Trophoblast cell (in vitro differentiated cells and primary cell): ENCODE results near the gene SOX9.

Source experiments
- DNase-seq, 2 donors: peaks; one replicate each; pipeline ENCODE4 v3.0.0-alpha.2; 2016
- H2AFZ ChIP-seq: 2 replicates; pipeline ENCODE4 v1.6.1; 2013; ENCODE audit warnings: low read length, moderate library complexity, mild to moderate bottlenecking; ENCODE audit not compliant: insufficient read depth, poor library complexity
- H2AK5ac ChIP-seq: 2 replicates; pipeline ENCODE4 v1.6.1; 2013; ENCODE audit warnings: mild to moderate bottlenecking, low read length
- H2BK120ac ChIP-seq: 2 replicates; pipeline ENCODE4 v1.6.1; 2013; ENCODE audit warnings: low read length, mild to moderate bottlenecking, moderate library complexity; ENCODE audit not compliant: insufficient read depth, poor library complexity
- H2BK12ac ChIP-seq: 2 replicates; pipeline ENCODE4 v1.6.1; 2013; ENCODE audit warnings: mild to moderate bottlenecking, low read length, moderate library complexity
- H2BK5ac ChIP-seq: 2 replicates; pipeline ENCODE4 v1.6.1; 2013; ENCODE audit warnings: low read length, low read depth, moderate library complexity, mild to moderate bottlenecking; ENCODE audit not compliant: poor library complexity
- H3K14ac ChIP-seq: 2 replicates; pipeline ENCODE4 v1.6.1; 2013; ENCODE audit warnings: mild to moderate bottlenecking, low read length
- H3K18ac ChIP-seq: 2 replicates; pipeline ENCODE4 v1.6.1; 2013; ENCODE audit warnings: mild to moderate bottlenecking, low read length
- H3K23ac ChIP-seq: 2 replicates; pipeline ENCODE4 v1.6.1; 2013; ENCODE audit warnings: low read length
- H3K27ac ChIP-seq: 2 replicates; pipeline ENCODE4 v1.5.1; 2013; ENCODE audit warnings: low read depth, mild to moderate bottlenecking, inconsistent platforms, low read length, moderate library complexity
- H3K27me3 ChIP-seq: 2 replicates; pipeline ENCODE4 v1.6.1; 2013; ENCODE audit warnings: inconsistent platforms, mild to moderate bottlenecking, low read length, moderate library complexity; ENCODE audit not compliant: insufficient read depth
- H3K36me3 ChIP-seq, 2 experiments: 1 replicate in 1 of 2; 2 replicates in 1 of 2; pipeline ENCODE4 v1.6.1; 2013; ENCODE audit warnings: low read length in 2 of 2, mild to moderate bottlenecking in 2 of 2, moderate library complexity in 1 of 2; ENCODE audit not compliant: insufficient read depth in 2 of 2, control insufficient read depth in 1 of 2
- H3K4ac ChIP-seq: 2 replicates; pipeline ENCODE4 v1.6.1; 2013; ENCODE audit warnings: low read depth, mild to moderate bottlenecking, low read length, moderate library complexity
- H3K4me1 ChIP-seq, 2 experiments: 1 replicate in 1 of 2; 2 replicates in 1 of 2; pipeline ENCODE4 v1.6.1; 2013; ENCODE audit warnings: low read length in 2 of 2, mild to moderate bottlenecking in 2 of 2, moderate library complexity in 1 of 2; ENCODE audit not compliant: insufficient read depth in 2 of 2, control insufficient read depth in 1 of 2
- H3K4me2 ChIP-seq: 2 replicates; pipeline ENCODE4 v1.6.1; 2013; ENCODE audit warnings: inconsistent platforms, mild to moderate bottlenecking, low read length, moderate library complexity
- H3K4me3 ChIP-seq: 2 replicates; pipeline ENCODE4 v1.5.1; 2013; ENCODE audit warnings: mild to moderate bottlenecking, low read depth, low read length, inconsistent platforms
- H3K79me1 ChIP-seq: one replicate; pipeline ENCODE4 v1.6.1; 2013; ENCODE audit warnings: low read length
- H3K79me2 ChIP-seq: 2 replicates; pipeline ENCODE4 v1.6.1; 2013; ENCODE audit warnings: low read length, mild to moderate bottlenecking; ENCODE audit not compliant: control insufficient read depth, insufficient read depth, poor library complexity
- H3K9ac ChIP-seq: 2 replicates; pipeline ENCODE4 v1.6.1; 2013; ENCODE audit warnings: mild to moderate bottlenecking, low read length
- H3K9me3 ChIP-seq: 2 replicates; pipeline ENCODE4 v1.6.1; 2013; ENCODE audit warnings: low read depth, mild to moderate bottlenecking, control low read depth, inconsistent platforms, low read length; ENCODE audit not compliant: insufficient read depth
- H4K12ac ChIP-seq: 2 replicates; pipeline ENCODE4 v1.6.1; 2013; ENCODE audit warnings: low read depth, mild to moderate bottlenecking, low read length, moderate library complexity
- H4K8ac ChIP-seq: 2 replicates; pipeline ENCODE4 v1.6.1; 2013; ENCODE audit warnings: low read depth, mild to moderate bottlenecking, low read length, moderate library complexity
- H4K91ac ChIP-seq: one replicate; pipeline ENCODE4 v1.6.1; 2013; ENCODE audit warnings: low read depth, mild to moderate bottlenecking, low read length, moderate library complexity
- whole genome bisulfite sequencing: extraction: QIAGEN DNeasy Blood & Tissue Kit; methylation state at CpG from one replicate; pipeline ENCODE4 v1.1.7; 2013; ENCODE audit warnings: missing lambda C conversion rate; ENCODE audit not compliant: insufficient read length, insufficient coverage; ENCODE audit errors: extremely low coverage; 5-methylcytosine and 5-hydroxymethylcytosine counted together

SOX9 gene

GRCh38 chr17:72136692-72137091 lies 15.9 kb downstream of the SOX9 start:
- Histone ChIP-seq H4K8ac (no peak overlapping the region), H3K4ac (no peak overlapping the region), H2AFZ (no peak overlapping the region), H3K18ac (no peak overlapping the region), H3K9me3 (no peaks in the 10 kb centered on the region), H3K27ac (no peak overlapping the region), H3K23ac (no peak overlapping the region), H3K4me2 (no peak overlapping the region), H3K4me1 (no peaks in the 10 kb centered on the region), H2BK120ac (no peak overlapping the region), H3K36me3 (no peaks in the 10 kb centered on the region), H3K79me1 (no peaks in the 10 kb centered on the region), H4K91ac (no peak overlapping the region), H2AK5ac (no peak overlapping the region), H3K27me3 (no peaks in the 10 kb centered on the region), H3K14ac (no peak overlapping the region), H2BK12ac (no peak overlapping the region), H3K9ac (no peak overlapping the region), H2BK5ac (no peak overlapping the region), H3K79me2 (no peaks in the 10 kb centered on the region), H3K4me3 (no peak overlapping the region), H4K12ac (no peak overlapping the region)
- WGBS, result no CpG with 5 or more reads among the region's 5 CpGs
- DNase-seq, result no peak

- Histone ChIP-seq H3K79me1 (no peaks in the 10 kb centered on the region), H4K91ac (no peak overlapping the region), H2BK12ac (no peak overlapping the region), H3K4me2 (no peak overlapping the region), H2BK120ac (no peak overlapping the region), H4K12ac (no peak overlapping the region), H3K79me2 (no peaks in the 10 kb centered on the region), H3K27me3 (no peaks in the 10 kb centered on the region), H2BK5ac (no peak overlapping the region), H3K27ac (no peak overlapping the region), H3K14ac (no peak overlapping the region), H3K4me3 (no peak overlapping the region), H3K4ac (no peak overlapping the region), H2AK5ac (no peak overlapping the region), H3K9ac (no peak overlapping the region), H3K4me1 (no peaks in the 10 kb centered on the region), H4K8ac (no peak overlapping the region), H3K18ac (no peak overlapping the region), H3K36me3 (no peaks in the 10 kb centered on the region), H3K23ac (no peak overlapping the region), H3K9me3 (no peaks in the 10 kb centered on the region), H2AFZ (no peak overlapping the region)
- WGBS, result no CpG with 5 or more reads among the region's 9 CpGs
- DNase-seq, result no peak
Measured at GRCh38 chr17:72137161-72137560, 16.3 kb downstream of the SOX9 start.

- WGBS, result no CpG with 5 or more reads among the region's 1 CpG
- H2AFZ ChIP-seq, result no peak overlapping the region
Measured at GRCh38 chr17:72139212-72139611, 18.4 kb downstream of the SOX9 start.

GRCh38 chr17:72141336-72141735 lies 20.5 kb downstream of the SOX9 start:
- Histone ChIP-seq H3K79me1 (no peaks in the 10 kb centered on the region), H3K9me3 (no peaks in the 10 kb centered on the region), H3K79me2 (no peaks in the 10 kb centered on the region), H3K23ac (no peak overlapping the region), H3K4me3 (no peak overlapping the region), H3K4me1 (no peaks in the 10 kb centered on the region), H4K8ac (no peak overlapping the region), H4K91ac (no peak overlapping the region), H2BK12ac (no peak overlapping the region), H2BK5ac (no peak overlapping the region), H2AFZ (no peak overlapping the region), H2BK120ac (no peak overlapping the region), H3K27me3 (no peaks in the 10 kb centered on the region), H3K4me2 (no peak overlapping the region), H3K4ac (no peak overlapping the region), H3K36me3 (no peaks in the 10 kb centered on the region), H3K14ac (no peak overlapping the region), H4K12ac (no peak overlapping the region), H2AK5ac (no peak overlapping the region), H3K9ac (no peak overlapping the region), H3K18ac (no peak overlapping the region), H3K27ac (no peak overlapping the region)
- no peak for DNase-seq
- no CpG with 5 or more reads among the region's 7 CpGs for WGBS

More at GRCh38 chr17:72139212-72139611, 18.4 kb downstream of the SOX9 start:
- H3K36me3 ChIP-seq, result no peaks in the 10 kb centered on the region
- H2BK5ac ChIP-seq, result no peak overlapping the region
- H2BK12ac ChIP-seq, result no peak overlapping the region
- no peak overlapping the region for H3K23ac ChIP-seq
- H3K79me2 ChIP-seq, result no peaks in the 10 kb centered on the region
- no peak overlapping the region for H3K4me3 ChIP-seq
- H3K27me3 ChIP-seq, result no peaks in the 10 kb centered on the region
- H3K27ac ChIP-seq, result no peak overlapping the region
- H3K9me3 ChIP-seq, result no peaks in the 10 kb centered on the region
- no peak overlapping the region for H3K14ac ChIP-seq
- no peak overlapping the region for H3K4me2 ChIP-seq
- no peak overlapping the region for H4K91ac ChIP-seq
- no peaks in the 10 kb centered on the region for H3K79me1 ChIP-seq
- no peak overlapping the region for H3K18ac ChIP-seq
- no peak overlapping the region for H3K9ac ChIP-seq
- H3K4me1 ChIP-seq, result no peaks in the 10 kb centered on the region
- H3K4ac ChIP-seq, result no peak overlapping the region
- no peak overlapping the region for H2BK120ac ChIP-seq
- DNase-seq, result no peak
- no peak overlapping the region for H4K12ac ChIP-seq
- H4K8ac ChIP-seq, result no peak overlapping the region
- H2AK5ac ChIP-seq, result no peak overlapping the region
